H1 (cell line): Measurements from ENCODE around the gene EEF1AKMT3. TPM values are rescaled to one million over a fixed set of nuclear protein-coding genes. Genes with fewer than 3 reads are reported as not detected.

ENCODE experiments used
- CTCF ChIA-PET: fragments of 300-600 bp; sonication (Branson Sonifier 250); formaldehyde crosslinking; loops from one replicate; lab custom pipeline; 2021; ENCODE audit not compliant: partially characterized antibody; lab: Charles Lee
- POLR2A ChIA-PET: fragments of 300-600 bp; sonication (Branson Sonifier 250); formaldehyde crosslinking; loops from one replicate; lab custom pipeline; 2021; ENCODE audit warnings: inconsistent platforms; ENCODE audit not compliant: partially characterized antibody; lab: Charles Lee
- DNase-seq, 2 experiments: peaks; one replicate each; pipeline versions ENCODE4 v3.0.0 to v3.0.0-alpha.2; 2010 to 2022; ENCODE audit warnings: low spot score in 2 of 2, low read depth in 1 of 2, mixed read lengths in 1 of 2
- FAIRE-seq: peaks from 2 replicates; lab custom pipeline; 2011; peaks lifted over from hg19 to GRCh38; lab: Jason Lieb, UNC
- H2AFZ ChIP-seq: 2 replicates; pipeline ENCODE4 v1.8.1; 2012; ENCODE audit warnings: low read length, inconsistent platforms
- H2AK5ac ChIP-seq: 2 replicates; pipeline ENCODE4 v1.6.1; 2013; ENCODE audit warnings: low read depth, low read length
- H2BK120ac ChIP-seq: replicated peaks from 2 replicates; pipeline ENCODE3; 2013; ENCODE audit warnings: low read depth, low read length, inconsistent platforms
- H2BK12ac ChIP-seq: 2 replicates; pipeline ENCODE4 v1.6.1; 2013; ENCODE audit warnings: low read depth, low read length
- H2BK15ac ChIP-seq: 2 replicates; pipeline ENCODE4 v1.6.1; 2013; ENCODE audit warnings: low read length
- H2BK20ac ChIP-seq: 2 replicates; pipeline ENCODE4 v1.6.1; 2013; ENCODE audit warnings: low read length
- H2BK5ac ChIP-seq: 2 replicates; pipeline ENCODE4 v1.6.1; 2013; ENCODE audit warnings: low read depth, low read length
- H3K14ac ChIP-seq: 2 replicates; pipeline ENCODE4 v1.6.1; 2013; ENCODE audit warnings: inconsistent platforms; ENCODE audit not compliant: insufficient read length
- H3K18ac ChIP-seq: 2 replicates; pipeline ENCODE4 v1.6.1; 2013; ENCODE audit warnings: low read length; ENCODE audit errors: extremely low read depth
- H3K23ac ChIP-seq: 2 replicates; pipeline ENCODE4 v1.6.1; 2013; ENCODE audit warnings: inconsistent platforms; ENCODE audit not compliant: insufficient read length
- H3K23me2 ChIP-seq: 2 replicates; pipeline ENCODE4 v1.6.1; 2013; ENCODE audit warnings: low read depth, low read length
- H3K27ac ChIP-seq: 2 replicates; pipeline ENCODE4 v1.6.1; 2011; ENCODE audit warnings: low read depth, low read length, inconsistent platforms
- H3K27me3 ChIP-seq, 4 experiments: replicated peaks in 1 of 4; 1 replicate in 1 of 4; 2 replicates in 3 of 4; pipeline versions ENCODE4 v1.6.1 to v1.8.1; 2011 to 2013; ENCODE audit warnings: low read length in 3 of 4, mild to moderate bottlenecking in 3 of 4, inconsistent platforms in 2 of 4, mixed read lengths in 2 of 4, moderate library complexity in 1 of 4; ENCODE audit not compliant: control insufficient read depth in 3 of 4, insufficient read depth in 3 of 4; ENCODE audit errors: extremely low read depth in 1 of 4
- H3K36me3 ChIP-seq, 4 experiments: 2 replicates each; pipeline versions ENCODE4 v1.6.1 to v1.8.1; 2011 to 2013; ENCODE audit warnings: mild to moderate bottlenecking in 4 of 4, low read length in 3 of 4, moderate library complexity in 2 of 4, control low read depth in 1 of 4, inconsistent platforms in 1 of 4; ENCODE audit not compliant: insufficient read depth in 4 of 4, control insufficient read depth in 2 of 4
- H3K4ac ChIP-seq: replicated peaks from 2 replicates; pipeline ENCODE3; 2013; ENCODE audit warnings: low read length, low read depth, mixed read lengths, inconsistent platforms; ENCODE audit not compliant: insufficient read length
- H3K4me1 ChIP-seq, 4 experiments: replicated peaks in 1 of 4; 1 replicate in 1 of 4; 2 replicates in 3 of 4; pipeline versions ENCODE4 v1.6.1 to v1.8.1; 2011 to 2013; ENCODE audit warnings: low read length in 3 of 4, inconsistent platforms in 2 of 4, mixed read lengths in 1 of 4; ENCODE audit not compliant: insufficient read depth in 4 of 4, control insufficient read depth in 3 of 4
- H3K4me2 ChIP-seq, 2 experiments: 2 replicates each; pipeline versions ENCODE4 v1.6.1 to v1.8.1; 2011 to 2013; ENCODE audit warnings: low read depth in 2 of 2, low read length in 2 of 2, control low read depth in 1 of 2, inconsistent platforms in 1 of 2, mild to moderate bottlenecking in 1 of 2; ENCODE audit not compliant: insufficient read depth in 1 of 2
- H3K4me3 ChIP-seq, 4 experiments: fragments of 200-600, 300-600 bp in 1 of 4; sonication (generic), shearing (Covaris generic), sonication (Bioruptor Twin) in 1 of 4; 2 replicates each; pipeline versions ENCODE4 v1.5.1 to v1.8.1; 2011 to 2016; ENCODE audit warnings: low read length in 4 of 4, low read depth in 3 of 4, control low read depth in 2 of 4, inconsistent platforms in 2 of 4, mild to moderate bottlenecking in 2 of 4, mixed read lengths in 1 of 4, moderate library complexity in 1 of 4; ENCODE audit not compliant: insufficient read depth in 2 of 4; ENCODE audit errors: extremely low read depth in 1 of 4
- H3K56ac ChIP-seq: replicated peaks from 2 replicates; pipeline ENCODE3; 2013; ENCODE audit warnings: low read depth, mild to moderate bottlenecking, mixed read lengths, low read length, inconsistent platforms; ENCODE audit not compliant: insufficient read length
- H3K79me1 ChIP-seq: 2 replicates; pipeline ENCODE4 v1.6.1; 2013; ENCODE audit warnings: low read depth, low read length, control low read depth
- H3K79me2 ChIP-seq, 2 experiments: 2 replicates each; pipeline versions ENCODE4 v1.6.1 to v1.8.1; 2012 to 2013; ENCODE audit warnings: low read length in 2 of 2, mild to moderate bottlenecking in 2 of 2, inconsistent platforms in 1 of 2; ENCODE audit not compliant: insufficient read depth in 2 of 2, control insufficient read depth in 1 of 2
- H3K9ac ChIP-seq, 4 experiments: replicated peaks in 1 of 4; 1 replicate in 1 of 4; 2 replicates in 3 of 4; pipeline versions ENCODE4 v1.6.1 to v1.8.1; 2011 to 2013; ENCODE audit warnings: low read depth in 3 of 4, low read length in 3 of 4, control low read depth in 2 of 4, mild to moderate bottlenecking in 2 of 4, moderate library complexity in 2 of 4, inconsistent platforms in 1 of 4; ENCODE audit errors: extremely low read depth in 1 of 4
- H3K9me3 ChIP-seq, 2 experiments: 2 replicates each; pipeline versions ENCODE4 v1.6.1 to v1.8.1; 2012 to 2013; ENCODE audit warnings: mild to moderate bottlenecking in 2 of 2, moderate library complexity in 2 of 2, control low read depth in 1 of 2, inconsistent platforms in 1 of 2, low read depth in 1 of 2, low read length in 1 of 2, mixed read lengths in 1 of 2; ENCODE audit not compliant: insufficient read depth in 2 of 2
- H4K20me1 ChIP-seq, 2 experiments: replicated peaks in 1 of 2; 2 replicates each; pipeline versions ENCODE3 to v1.8.1; 2011 to 2013; ENCODE audit warnings: inconsistent platforms in 2 of 2, low read length in 2 of 2, mild to moderate bottlenecking in 1 of 2; ENCODE audit not compliant: insufficient read depth in 2 of 2, control insufficient read depth in 1 of 2
- H4K5ac ChIP-seq: 2 replicates; pipeline ENCODE4 v1.6.1; 2013; ENCODE audit warnings: low read length, low read depth, mixed read lengths, inconsistent platforms; ENCODE audit not compliant: insufficient read length
- H4K8ac ChIP-seq: 2 replicates; pipeline ENCODE4 v1.8.0; 2013; ENCODE audit warnings: mild to moderate bottlenecking, moderate library complexity, low read length, inconsistent platforms; ENCODE audit not compliant: insufficient read depth; ENCODE audit errors: extremely low read depth
- H4K91ac ChIP-seq: replicated peaks from 2 replicates; pipeline ENCODE3; 2013; ENCODE audit warnings: low read length, mixed read lengths, inconsistent platforms; ENCODE audit not compliant: insufficient read length
- BRCA1 ChIP-seq: IDR thresholded peaks from 2 replicates; pipeline ENCODE4 v1.6.1; 2012; ENCODE audit warnings: low read depth, low read length, improper control_type of control experiment
- CTCF ChIP-seq, 3 experiments: IDR thresholded peaks; 1 replicate in 2 of 3; 2 replicates in 1 of 3; pipeline versions ENCODE4 v1.5.1 to v1.6.1; 2011; ENCODE audit warnings: low read length in 3 of 3, mild to moderate bottlenecking in 3 of 3, inconsistent platforms in 2 of 3, low read depth in 1 of 3, moderate library complexity in 1 of 3; ENCODE audit not compliant: insufficient read depth in 1 of 3; ENCODE audit errors: control extremely low read depth in 1 of 3
- NRF1 ChIP-seq: IDR thresholded peaks from 2 replicates; pipeline ENCODE4 v1.6.1; 2011; ENCODE audit warnings: mild to moderate bottlenecking, low read depth, low read length, improper control_type of control experiment
- RAD21 ChIP-seq, 2 experiments: IDR thresholded peaks in 1 of 2; conservative IDR thresholded peaks in 1 of 2; 2 replicates each; pipeline ENCODE4 v1.6.1; 2011; ENCODE audit warnings: low read depth in 2 of 2, low read length in 2 of 2, improper control_type of control experiment in 1 of 2, inconsistent platforms in 1 of 2, mild to moderate bottlenecking in 1 of 2, moderate library complexity in 1 of 2
- YY1 ChIP-seq: IDR thresholded peaks from 2 replicates; pipeline ENCODE4 v1.6.1; 2011; ENCODE audit warnings: low read depth, mild to moderate bottlenecking, low read length
- WGBS, 2 experiments: shearing (Covaris generic) in 1 of 2; methylation state at CpG; one replicate each; pipeline versions ENCODE4 v1.1.6 to v1.1.7; 2013 to 2015; ENCODE audit warnings: low lambda C conversion rate in 2 of 2, mixed read lengths in 2 of 2, inconsistent platforms in 1 of 2, low coverage in 1 of 2, missing lambda C conversion rate in 1 of 2; ENCODE audit not compliant: insufficient replicate concordance in 2 of 2, insufficient coverage in 1 of 2, insufficient read length in 1 of 2; ENCODE audit errors: extremely low coverage in 1 of 2, missing lambda C conversion rate in 1 of 2; 5-methylcytosine and 5-hydroxymethylcytosine counted together
- polyA plus RNA-seq, 7 experiments: library from polyadenylated mRNA; depleted of rRNA in 3 of 7; stranded (reverse) in 5 of 7; unstranded in 2 of 7; fragments of >200 nt in 5 of 7; fragments of 200-250 nt in 2 of 7; gene quantifications; 1 replicate in 5 of 7; 2 replicates in 1 of 7; 4 replicates in 1 of 7; pipeline versions ENCODE4 v1.2.1 to v1.2.3, GENCODE V29; 2011 to 2013; ENCODE audit warnings: missing spikeins in 2 of 7, mixed read lengths in 2 of 7
- total RNA-seq: library from RNA; stranded (reverse); fragmentation: NEBNext Ultra II Directional; extraction: Animal tissue kit (Norgen Biotek cat#: 25700); gene quantifications from 2 replicates; pipeline ENCODE4 v1.2.1, GENCODE V29; 2021

EEF1AKMT3 gene
- total and polyA plus RNA-seq, 2 of the 8 experiments (the other 6 are each of a cell fraction or from before 2014, with no cell fraction given) = 3.1 to 4.4 TPM

GRCh38 chr12:57759360-57759980, 12.9 kb upstream of the EEF1AKMT3 start:
- Histone ChIP-seq H2BK120ac (no peak overlapping the region), H4K91ac (no peak overlapping the region), H3K27me3 (peaks cover 12 to 41% (median 33%) of the 10 kb centered on the region in 4 experiments), H3K79me1 (no peaks in the 10 kb centered on the region)
- ChIA-PET POLR2A (interaction anchor here (0.6 to 5.4 kb wide), 10 partner anchors 8 to 154 kb away, joined by 3 to 21 read pairs (median 3); partner anchors contain the start of genes AGAP2, EEF1AKMT3, METTL1 and TSPAN31), CTCF (interaction anchor here (0.8 to 3.9 kb wide), 20 partner anchors 9 to 1502 kb away, joined by 3 to 28 read pairs (median 5); partner anchors contain the start of genes ANKRD52, CYP27B1, EEF1AKMT3 and METTL1)
- no peak for TF ChIP-seq BRCA1
- TF ChIP-seq NRF1 = no peak
- TF ChIP-seq RAD21 (IDR thresholded peaks at IDR 0.05 in 1 of 2, conservative IDR thresholded peaks at IDR 0.05 in 1 of 2; ENCODE audit: low read depth in 2 of 2, low read length in 2 of 2) = peak in 1 of 2 experiments; percentile 7; a peak in 1 of 4 replicates
- no peak for TF ChIP-seq YY1
- TF ChIP-seq CTCF (IDR thresholded peaks at IDR 0.05; ENCODE audit: control extremely low read depth in 1 of 3, insufficient read depth in 1 of 3, low read depth in 1 of 3, low read length in 3 of 3) = peak; percentile 47 to 66 (median 59)
- TF ChIP-seq, all 59 proteins: peak for 2
- no peak overlapping the region for H2AFZ ChIP-seq
- no peak overlapping the region for H4K5ac ChIP-seq
- H3K23me2 ChIP-seq = peaks cover 6% of the 10 kb centered on the region
- no peak overlapping the region for H2BK12ac ChIP-seq
- no peaks in the 10 kb centered on the region for H3K9me3 ChIP-seq
- H3K23ac ChIP-seq = no peak overlapping the region
- no peak overlapping the region for H4K8ac ChIP-seq
- no peak overlapping the region for H3K9ac ChIP-seq
- H3K4me3 ChIP-seq = no peak overlapping the region
- H2BK5ac ChIP-seq = no peak overlapping the region
- H3K79me2 ChIP-seq = no peaks in the 10 kb centered on the region
- no peak overlapping the region for H3K27ac ChIP-seq
- H3K4me1 ChIP-seq = peaks cover 0 to 9% (median 6%) of the 10 kb centered on the region in 4 experiments; a peak in 6 of 7 replicates
- H2BK20ac ChIP-seq = no peak overlapping the region
- no peak overlapping the region for H3K56ac ChIP-seq
- DNase-seq (no peak), FAIRE-seq (peak; percentile 45)
- H3K4ac ChIP-seq = no peak overlapping the region
- H3K18ac ChIP-seq = no peak overlapping the region
- H2BK15ac ChIP-seq = no peak overlapping the region
- 37% methylated on average over 3 of the region's 3 CpGs; no CpG with 5 or more reads in 1 of the 2 experiments for WGBS, 2 experiments
- H2AK5ac ChIP-seq = no peak overlapping the region
- no peak overlapping the region for H3K14ac ChIP-seq
- H3K4me2 ChIP-seq = no peak overlapping the region
- peaks cover 0 to 4% (median 0%) of the 10 kb centered on the region in 4 experiments; a peak in 2 of 8 replicates for H3K36me3 ChIP-seq
- H4K20me1 ChIP-seq = peaks cover 3 to 15% of the 10 kb centered on the region in 2 experiments
